Urinary bladder (tissue), 4 donors: ENCODE measurements around the gene ABCA4. TPM values are rescaled to one million over a fixed set of nuclear protein-coding genes. Genes with fewer than 3 reads are reported as not detected.

ENCODE experiments used
- DNase-seq: peaks from one replicate; pipeline ENCODE4 v3.0.0-alpha.2; 2015; ENCODE audit errors: extremely low spot score
- H3K27ac ChIP-seq: one replicate; pipeline ENCODE4 v1.5.1; 2013; ENCODE audit warnings: low read depth, mild to moderate bottlenecking, moderate library complexity
- H3K36me3 ChIP-seq: one replicate; pipeline ENCODE4 v1.6.1; 2013; ENCODE audit warnings: mild to moderate bottlenecking, moderate library complexity; ENCODE audit not compliant: insufficient read depth
- H3K4me1 ChIP-seq: one replicate; pipeline ENCODE4 v1.6.1; 2013; ENCODE audit warnings: mild to moderate bottlenecking, moderate library complexity; ENCODE audit not compliant: insufficient read depth
- H3K4me3 ChIP-seq: one replicate; pipeline ENCODE4 v1.5.1; 2013; ENCODE audit warnings: low read depth, low read length
- WGBS: extraction: QIAGEN DNeasy Blood & Tissue Kit; methylation state at CpG from one replicate; pipeline ENCODE4 v1.1.7; 2013; 5-methylcytosine and 5-hydroxymethylcytosine counted together
- polyA plus RNA-seq: library from polyadenylated mRNA; stranded (reverse); fragments of 200-250 nt; gene quantifications from one replicate; pipeline ENCODE4 v1.2.3, GENCODE V29; 2013
- total RNA-seq: library from RNA; depleted of rRNA; stranded (reverse); fragments of >200 nt; gene quantifications from one replicate; pipeline ENCODE4 v1.2.3, GENCODE V29; 2014
- donor health status: healthy with polysubstance abuse.
- donor health status: healthy.

ABCA4 gene
- total and polyA plus RNA-seq, 2 donors = 0.37 to 0.90 TPM

DNA sequence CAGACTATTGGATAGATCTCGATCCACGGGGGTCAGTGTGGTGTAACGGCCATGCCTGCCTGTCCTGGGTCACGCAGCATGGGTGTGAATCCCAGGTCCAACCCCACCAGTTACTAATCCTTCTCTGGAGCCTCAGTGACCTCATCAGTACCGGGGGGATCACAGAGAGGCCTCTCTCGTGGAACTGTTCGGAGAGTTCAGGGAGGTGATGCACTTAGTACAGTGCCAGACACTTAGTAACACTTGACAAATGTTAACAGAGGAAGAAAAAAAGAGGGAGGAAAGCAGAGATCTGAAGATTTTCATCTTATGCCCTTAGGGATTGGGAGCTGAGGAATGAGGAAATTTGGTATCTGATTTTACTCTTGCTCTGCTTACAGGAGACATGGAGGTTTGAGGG lies 2.9 kb downstream of the ABCA4 start:
- Histone ChIP-seq H3K4me1 (no peaks in the 10 kb centered on the region), H3K27ac (no peak overlapping the region), H3K36me3 (no peaks in the 10 kb centered on the region), H3K4me3 (no peak overlapping the region)
- no peak for DNase-seq
- 88% methylated on average over 7 of the region's 7 CpGs for WGBS

DNA sequence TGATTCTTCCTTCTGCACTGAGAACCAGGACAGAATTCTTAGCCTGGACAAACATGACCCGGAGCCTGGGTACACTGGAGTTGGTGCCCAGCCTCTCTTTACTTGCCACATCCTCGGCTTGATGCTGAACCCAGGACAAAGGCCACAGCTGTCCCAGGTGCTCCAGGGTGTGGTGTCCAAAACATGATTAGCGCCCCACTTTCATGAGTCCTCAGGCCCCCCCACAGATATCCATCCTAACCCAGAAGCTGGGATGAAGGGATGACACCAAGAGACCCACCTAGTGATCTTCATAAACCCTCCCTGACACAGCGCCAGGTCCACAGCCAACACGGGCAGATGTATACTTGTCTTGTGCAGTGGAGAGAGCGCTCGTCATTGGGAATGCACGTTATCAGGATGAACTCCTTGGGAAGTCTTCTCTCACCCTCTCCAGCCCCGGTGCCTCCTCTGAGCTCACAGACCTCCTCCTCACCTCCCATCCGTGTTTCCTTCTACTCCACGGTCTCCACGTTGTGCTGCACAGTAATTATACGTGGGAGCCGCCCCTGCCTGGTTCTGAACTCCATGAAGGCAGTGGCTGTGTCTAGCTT lies 3.6 kb downstream of the ABCA4 start:
- Histone ChIP-seq H3K27ac (no peak overlapping the region), H3K4me3 (no peak overlapping the region), H3K36me3 (no peaks in the 10 kb centered on the region), H3K4me1 (no peaks in the 10 kb centered on the region)
- DNase-seq = no peak
- 88% methylated on average over 14 of the region's 14 CpGs for WGBS

DNA sequence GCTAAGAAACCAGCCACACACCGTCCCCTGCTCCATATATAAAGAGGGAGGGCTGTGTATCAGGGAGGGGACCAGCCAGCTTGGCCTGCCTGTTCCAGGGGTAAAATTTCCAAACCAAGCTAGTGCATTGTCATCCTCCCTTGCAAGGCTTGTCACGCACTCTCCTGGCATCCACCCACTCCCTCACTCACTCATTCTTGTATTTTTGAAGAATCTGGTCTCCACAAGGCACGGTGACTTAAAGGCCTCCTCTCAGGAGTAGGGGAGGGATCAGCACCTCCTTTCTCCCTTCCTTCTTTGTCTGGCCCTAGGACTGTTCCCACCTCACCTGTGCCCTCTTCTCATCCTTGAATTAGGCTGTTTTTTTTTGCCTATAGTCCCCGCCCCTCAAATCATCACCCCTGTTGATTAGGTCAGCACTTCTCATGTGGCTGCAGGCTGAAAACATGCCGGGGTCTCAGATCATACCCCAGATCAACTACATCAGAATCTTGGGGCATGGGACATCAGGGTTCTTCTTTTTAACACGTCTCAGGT lies 5.0 kb downstream of the ABCA4 start:
- Histone ChIP-seq H3K4me1 (no peaks in the 10 kb centered on the region), H3K27ac (no peak overlapping the region), H3K4me3 (no peak overlapping the region), H3K36me3 (no peaks in the 10 kb centered on the region)
- 86% methylated on average over 6 of the region's 6 CpGs for WGBS
- DNase-seq = no peak

DNA sequence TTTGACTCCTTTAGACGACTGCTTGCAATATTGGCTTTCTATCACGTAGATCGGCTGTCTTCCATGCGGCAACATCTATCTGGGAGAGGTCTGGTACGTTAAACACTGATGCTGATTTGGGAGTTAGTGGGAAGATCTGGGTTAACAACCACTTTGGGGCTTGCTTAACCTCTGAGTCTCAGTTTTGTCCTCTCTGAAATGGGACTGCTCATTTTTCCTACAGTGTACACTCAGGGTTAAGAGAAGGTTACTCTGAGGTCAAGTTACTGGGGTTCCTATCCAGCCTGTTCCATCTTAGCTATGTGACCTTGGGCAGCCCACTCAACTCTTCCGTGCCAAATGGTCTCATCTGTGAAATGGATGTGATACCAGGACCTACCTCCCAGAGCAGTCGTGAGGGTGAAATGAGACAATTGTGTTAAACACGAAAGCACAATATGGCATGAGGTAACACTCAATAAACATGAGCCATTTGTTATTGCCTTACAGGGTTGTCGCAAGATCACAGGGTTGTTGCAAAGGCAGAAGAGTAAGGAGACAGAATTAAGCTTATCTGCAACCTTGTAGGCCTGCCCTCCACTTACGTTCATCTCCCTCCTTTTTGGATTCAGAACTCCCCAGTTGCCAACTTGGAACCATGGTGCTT lies 5.6 kb downstream of the ABCA4 start:
- no peaks in the 10 kb centered on the region for H3K4me1 ChIP-seq
- 92% methylated on average over 10 of the region's 10 CpGs for WGBS
- H3K27ac ChIP-seq = no peak overlapping the region
- H3K4me3 ChIP-seq = no peak overlapping the region
- no peaks in the 10 kb centered on the region for H3K36me3 ChIP-seq
- no peak for DNase-seq

DNA sequence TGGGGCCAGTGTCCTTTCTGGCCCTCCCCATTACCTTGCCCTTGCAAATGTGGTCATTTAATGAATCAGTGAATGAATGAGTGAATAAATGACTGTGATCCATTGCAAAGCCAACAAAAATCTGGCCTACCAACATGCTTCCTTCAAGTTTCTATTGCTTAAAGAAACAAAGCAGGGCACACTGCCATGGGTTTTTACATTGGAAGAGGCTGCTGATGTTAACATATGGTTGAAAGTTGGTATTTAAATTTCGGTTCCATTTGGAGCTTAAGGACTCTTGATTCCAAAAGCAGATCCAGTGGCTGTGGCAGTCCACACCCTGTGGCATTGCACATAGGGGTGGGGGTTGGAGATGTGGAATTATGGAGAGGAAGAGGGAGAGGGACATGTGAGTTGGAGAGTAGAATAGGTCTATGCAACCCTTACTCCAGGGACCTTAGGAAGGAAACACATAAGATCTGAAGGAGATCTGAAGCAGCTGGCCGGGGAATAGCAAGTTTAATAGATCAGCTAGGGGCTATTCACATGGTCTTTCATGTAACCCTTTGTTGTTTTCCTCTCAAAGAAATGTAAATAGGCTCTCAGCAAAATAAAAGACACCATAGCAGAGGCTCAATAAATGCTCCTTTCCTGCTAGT lies 7.2 kb downstream of the ABCA4 start:
- 73% methylated on average over 2 of the region's 2 CpGs for WGBS
- no peak for DNase-seq
- Histone ChIP-seq H3K36me3 (no peaks in the 10 kb centered on the region), H3K4me1 (no peaks in the 10 kb centered on the region), H3K4me3 (no peak overlapping the region), H3K27ac (no peak overlapping the region)

DNA sequence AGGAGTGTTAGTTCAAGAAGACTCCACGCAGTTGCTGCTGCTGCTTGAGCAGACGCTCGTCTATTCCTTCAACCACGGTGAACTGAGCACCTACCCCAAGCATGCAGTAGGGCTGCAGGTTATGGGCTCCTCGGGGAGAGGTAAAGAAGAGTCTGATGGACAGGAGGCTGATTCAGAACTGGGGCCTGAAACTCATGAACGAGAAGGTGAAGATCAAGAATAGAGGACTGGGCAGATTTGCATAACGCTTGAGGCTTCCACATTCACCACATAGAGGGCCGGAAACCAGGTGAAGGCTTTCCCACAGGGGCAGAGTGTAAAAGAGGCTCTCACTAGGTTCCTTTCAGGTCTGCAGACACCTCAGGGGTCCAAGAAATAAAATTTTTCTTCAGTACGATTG lies 9.1 kb downstream of the ABCA4 start:
- WGBS = 95% methylated on average over 9 of the region's 9 CpGs
- Histone ChIP-seq H3K36me3 (no peaks in the 10 kb centered on the region), H3K4me3 (no peak overlapping the region), H3K4me1 (no peaks in the 10 kb centered on the region), H3K27ac (no peak overlapping the region)
- no peak for DNase-seq

DNA sequence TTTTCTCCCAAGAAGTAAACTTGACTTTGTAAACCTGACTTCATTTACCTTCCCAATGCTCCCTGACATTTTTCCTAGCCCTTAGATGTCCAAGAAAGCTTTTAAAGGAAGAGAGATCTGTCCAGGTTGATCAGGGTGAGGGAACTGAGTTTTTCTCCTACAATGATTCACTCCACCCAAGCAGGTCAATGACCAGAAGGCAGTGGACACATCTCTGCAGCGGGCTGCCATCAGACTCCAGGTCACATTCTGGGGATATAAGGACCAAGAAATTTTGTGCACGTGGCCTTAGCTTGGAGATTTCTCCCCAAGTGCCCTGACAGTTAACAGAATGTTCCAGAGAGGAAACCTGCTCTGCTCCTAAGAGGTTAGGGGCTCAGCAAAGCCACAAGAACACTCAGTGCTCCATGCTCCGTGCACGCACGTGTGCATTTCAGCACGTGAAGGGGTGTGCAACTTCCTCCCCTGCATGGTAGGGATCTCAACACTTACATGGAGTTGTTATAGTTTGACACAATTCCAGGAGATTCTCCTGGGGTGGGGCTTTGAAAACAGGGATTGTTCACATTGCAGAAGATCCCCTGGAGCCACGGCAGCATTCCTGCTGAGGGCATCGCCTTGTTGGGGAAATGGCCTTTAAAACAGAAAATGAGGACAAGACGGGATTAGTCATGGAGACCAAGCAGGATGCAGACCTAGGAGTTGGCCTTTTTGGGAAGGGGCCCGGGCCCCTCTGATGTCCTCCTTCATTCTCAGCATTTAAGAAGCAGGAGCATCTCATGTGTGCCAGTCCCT lies 9.8 kb downstream of the ABCA4 start:
- no peaks in the 10 kb centered on the region for H3K4me1 ChIP-seq
- 94% methylated on average over 10 of the region's 10 CpGs for WGBS

DNA sequence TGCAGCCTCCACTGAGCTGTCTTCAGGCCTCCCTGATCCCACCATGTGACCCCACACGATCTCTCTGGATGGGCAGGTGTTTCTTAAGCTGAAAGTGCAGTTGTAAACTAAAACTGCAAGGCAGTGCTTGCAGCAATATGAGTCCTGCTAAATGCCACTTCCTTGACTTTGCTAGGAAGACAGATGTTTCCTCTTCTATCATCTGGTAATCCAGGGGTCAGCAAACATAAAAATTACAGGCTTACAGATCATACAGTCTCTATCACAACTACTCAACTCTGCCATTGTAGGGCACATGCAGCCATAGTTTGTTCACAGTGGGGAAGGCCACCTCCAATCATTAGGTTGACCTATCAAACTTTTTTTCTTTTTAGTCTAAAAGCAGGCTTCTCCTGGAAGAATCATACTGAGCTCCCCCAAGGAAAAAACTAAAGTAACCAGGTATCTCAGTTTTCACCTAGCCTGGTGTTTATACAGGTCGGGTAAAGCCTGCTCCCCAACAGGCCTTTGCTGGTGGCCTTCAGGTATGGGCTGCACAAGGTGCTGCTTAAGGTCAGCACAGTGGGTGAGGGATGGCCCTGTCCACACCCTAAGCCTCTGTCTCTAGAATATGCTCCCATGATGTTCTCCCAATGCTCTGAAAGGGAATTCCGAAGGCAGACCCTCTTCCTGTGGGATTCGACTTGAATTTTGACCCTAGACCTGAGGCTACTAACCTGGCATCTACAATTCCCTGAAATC lies 10.8 kb downstream of the ABCA4 start:
- no peak overlapping the region for H3K4me3 ChIP-seq
- WGBS = 88% methylated on average over 4 of the region's 4 CpGs
- H3K27ac ChIP-seq = no peak overlapping the region
- no peaks in the 10 kb centered on the region for H3K36me3 ChIP-seq
- no peaks in the 10 kb centered on the region for H3K4me1 ChIP-seq
- DNase-seq = no peak

More for the DNA sequence above, 9.8 kb downstream of the ABCA4 start:
- DNase-seq = no peak
- H3K4me3 ChIP-seq = no peak overlapping the region
- H3K36me3 ChIP-seq = no peaks in the 10 kb centered on the region
- H3K27ac ChIP-seq = no peak overlapping the region

DNA sequence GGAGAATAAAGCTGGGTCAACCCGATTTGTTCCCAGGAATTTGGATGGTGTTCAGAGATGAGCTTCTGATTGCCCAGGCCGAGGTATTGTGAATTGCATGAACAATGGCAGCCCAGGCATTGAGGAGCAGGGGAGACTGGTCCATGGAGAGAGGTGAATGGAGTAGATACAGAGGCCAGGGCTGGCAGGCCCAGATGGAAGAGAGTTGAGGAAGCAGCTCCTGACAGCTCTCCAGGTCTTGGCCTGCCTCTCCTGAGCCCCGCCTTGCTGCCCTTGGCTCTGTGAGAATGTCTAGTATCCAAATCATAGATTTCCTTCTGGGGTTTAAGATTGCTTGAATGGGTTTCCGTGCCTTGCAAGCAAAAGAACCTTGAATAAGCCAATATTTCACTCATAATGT lies 11.5 kb downstream of the ABCA4 start:
- Histone ChIP-seq H3K27ac (no peak overlapping the region), H3K36me3 (no peaks in the 10 kb centered on the region), H3K4me3 (no peak overlapping the region), H3K4me1 (no peaks in the 10 kb centered on the region)
- WGBS = 70% methylated on average over 4 of the region's 4 CpGs
- DNase-seq = no peak

DNA sequence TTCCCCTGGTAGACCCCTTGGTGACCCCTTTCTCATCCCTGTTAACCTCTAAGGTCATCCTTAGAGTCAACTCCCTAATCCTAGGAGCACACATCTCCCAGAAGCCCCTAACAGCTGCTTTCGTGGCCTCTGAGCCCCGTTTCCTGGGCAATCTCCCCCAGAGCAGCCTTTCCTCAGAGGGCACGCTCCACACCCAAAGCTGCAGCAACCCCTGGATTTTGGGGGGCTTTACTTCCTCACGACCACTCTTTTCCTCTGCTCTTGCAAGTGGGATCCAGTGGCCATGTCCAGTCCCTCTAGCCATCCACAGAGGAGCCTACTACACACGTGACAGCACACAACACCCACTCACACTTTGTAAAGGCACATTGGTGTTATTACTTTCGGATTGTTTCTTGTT lies 13.8 kb downstream of the ABCA4 start:
- WGBS = 92% methylated on average over 6 of the region's 6 CpGs
- Histone ChIP-seq H3K36me3 (no peaks in the 10 kb centered on the region), H3K4me3 (no peak overlapping the region), H3K4me1 (no peaks in the 10 kb centered on the region), H3K27ac (no peak overlapping the region)
- DNase-seq = no peak

DNA sequence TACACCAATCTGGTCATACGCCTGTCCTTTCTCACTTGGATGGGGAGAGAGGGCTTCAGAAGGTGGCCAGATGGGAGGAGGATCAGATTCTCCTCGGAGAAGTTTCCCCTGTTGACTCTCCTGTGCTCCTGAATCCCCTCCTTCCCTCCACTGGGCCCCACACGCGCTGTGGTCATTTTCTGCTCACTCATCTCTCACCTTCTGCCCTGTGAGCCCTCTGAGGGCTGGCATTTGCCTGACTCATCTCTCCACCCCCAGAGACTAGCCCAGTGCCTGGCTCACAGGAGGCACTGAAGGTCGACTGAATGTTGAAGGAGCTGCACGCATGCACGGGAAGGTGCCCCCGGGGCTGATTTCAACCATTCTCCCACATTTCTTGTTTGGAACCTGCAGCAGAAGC lies 14.2 kb downstream of the ABCA4 start:
- 86% methylated on average over 8 of the region's 8 CpGs for WGBS
- no peak for DNase-seq
- Histone ChIP-seq H3K4me3 (no peak overlapping the region), H3K27ac (no peak overlapping the region), H3K4me1 (no peaks in the 10 kb centered on the region), H3K36me3 (no peaks in the 10 kb centered on the region)

DNA sequence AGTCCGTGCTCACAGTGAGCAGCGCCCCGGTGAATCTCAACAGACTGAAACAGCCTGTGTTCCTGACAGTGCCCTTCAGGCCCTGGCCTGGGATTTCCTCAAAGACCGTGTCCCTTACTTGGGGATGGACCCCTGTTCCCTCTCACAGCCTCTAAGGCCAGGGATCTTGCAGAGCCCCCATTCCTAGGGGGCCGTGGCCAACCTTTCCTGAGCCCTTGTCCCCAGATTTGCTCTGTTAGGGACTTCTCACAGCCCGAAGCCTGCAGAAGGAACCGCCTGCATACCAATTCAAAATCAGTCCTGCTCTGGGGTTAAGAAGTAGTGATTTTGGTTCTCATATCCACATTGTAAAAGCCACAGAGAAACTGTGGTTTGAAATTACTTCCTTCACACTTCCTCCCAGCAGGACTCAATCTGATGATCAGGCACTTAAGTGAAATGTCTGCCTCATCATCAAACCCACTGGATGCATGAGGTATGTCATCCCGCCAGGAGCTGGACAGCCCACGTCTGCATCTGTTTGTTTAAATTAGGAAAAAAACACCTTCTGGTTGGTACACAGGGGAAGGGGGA lies 14.9 kb downstream of the ABCA4 start:
- Histone ChIP-seq H3K27ac (no peak overlapping the region), H3K36me3 (no peaks in the 10 kb centered on the region), H3K4me1 (no peaks in the 10 kb centered on the region), H3K4me3 (no peak overlapping the region)
- 83% methylated on average over 9 of the region's 9 CpGs for WGBS
- DNase-seq = no peak

DNA sequence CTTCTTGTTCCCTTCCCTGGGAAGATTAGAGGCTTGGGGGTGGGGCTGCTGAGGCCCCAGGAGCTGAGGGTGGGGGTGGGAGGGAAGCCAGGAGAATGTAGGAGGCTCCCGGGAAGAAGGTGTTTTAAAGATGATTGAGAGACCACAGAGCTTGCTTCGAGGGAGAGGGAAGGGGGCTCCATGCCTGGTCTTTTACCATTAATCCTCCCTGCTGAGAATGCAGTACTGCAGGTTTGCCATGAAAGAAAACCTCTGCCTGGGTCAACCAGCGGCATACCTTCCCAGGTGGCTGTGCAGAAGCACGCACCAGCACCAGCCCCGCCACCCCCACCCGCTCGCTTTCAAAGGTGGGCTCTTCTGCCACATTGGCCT lies 15.4 kb downstream of the ABCA4 start:
- Histone ChIP-seq H3K4me3 (no peak overlapping the region), H3K4me1 (peaks cover 1% of the 10 kb centered on the region), H3K27ac (no peak overlapping the region), H3K36me3 (no peaks in the 10 kb centered on the region)
- no peak for DNase-seq
- WGBS = 79% methylated on average over 7 of the region's 7 CpGs
